Neural cell (in vitro differentiated cells): Measurements from ENCODE around the gene DIP2C.

Experiments used
- CTCF ChIP-seq: fragments of 450-650 bp; IDR thresholded peaks from 2 replicates; pipeline ENCODE4 v1.5.1; 2014; ENCODE audit warnings: antibody characterized with exemption, mild to moderate bottlenecking, moderate library complexity; ENCODE audit not compliant: poor library complexity, severe bottlenecking
- EP300 ChIP-seq: fragments of 450-650 bp; conservative IDR thresholded peaks from 2 replicates; pipeline ENCODE4 v1.6.1; 2014; ENCODE audit warnings: antibody characterized with exemption, mild to moderate bottlenecking, moderate library complexity; ENCODE audit not compliant: poor library complexity, severe bottlenecking
- EZH2 ChIP-seq: fragments of 200-600, 300-800 bp; shearing (Covaris generic), sonication (generic); IDR thresholded peaks from 2 replicates; pipeline ENCODE4 v1.6.1; 2014; ENCODE audit warnings: antibody characterized with exemption, low read length, borderline replicate concordance, mild to moderate bottlenecking; ENCODE audit not compliant: insufficient read depth, poor library complexity, severe bottlenecking
- MXI1 ChIP-seq: fragments of 450-650 bp; conservative IDR thresholded peaks from 2 replicates; pipeline ENCODE4 v1.6.1; 2014; ENCODE audit warnings: antibody characterized with exemption, mild to moderate bottlenecking; ENCODE audit not compliant: poor library complexity, severe bottlenecking
- POLR2AphosphoS5 ChIP-seq: IDR thresholded peaks from 2 replicates; pipeline ENCODE4 v1.6.1; 2012
- RAD21 ChIP-seq: fragments of 450-650 bp; conservative IDR thresholded peaks from 2 replicates; pipeline ENCODE4 v1.6.1; 2014; ENCODE audit warnings: antibody characterized with exemption, mild to moderate bottlenecking, moderate library complexity
- SMC3 ChIP-seq: fragments of 450-650 bp; conservative IDR thresholded peaks from 2 replicates; pipeline ENCODE4 v1.6.1; 2014; ENCODE audit warnings: antibody characterized with exemption, mild to moderate bottlenecking, moderate library complexity; ENCODE audit not compliant: poor library complexity

- TF ChIP-seq POLR2AphosphoS5 = no peak
- no peak for TF ChIP-seq CTCF
- no peak for TF ChIP-seq EP300
- TF ChIP-seq EZH2 = no peak
- TF ChIP-seq SMC3 = no peak
- no peak for TF ChIP-seq RAD21
- TF ChIP-seq MXI1 = no peak
Observed at GRCh38 chr10:369684-370448, 319.6 kb downstream of the DIP2C start.
